CD4-positive, alpha-beta memory T cell (primary cell): ENCODE measurements around the gene CIPC. TPM values are rescaled to one million over a fixed set of nuclear protein-coding genes. Genes with fewer than 3 reads are reported as not detected.
A peak's percentile ranks its signal among the peaks of the same experiment; 100 is the strongest.

ENCODE experiments used
- CTCF ChIA-PET: fragments of 350-600 bp; sonication (Branson Sonifier 250); formaldehyde crosslinking; loops from one replicate; lab custom pipeline; 2021; ENCODE audit warnings: inconsistent platforms; ENCODE audit not compliant: partially characterized antibody; lab: Charles Lee
- POLR2A ChIA-PET: fragments of 350-600 bp; sonication (Branson Sonifier 250); formaldehyde crosslinking; loops from one replicate; lab custom pipeline; 2021; ENCODE audit not compliant: partially characterized antibody; lab: Charles Lee
- DNase-seq, 5 donors: peaks; one replicate each; pipeline versions ENCODE4 v3.0.0 to v3.0.0-alpha.2; 2020 to 2022; ENCODE audit warnings: mixed read lengths in 1 of 5
- H3K27ac ChIP-seq: one replicate; pipeline ENCODE4 v1.7.0; 2013; ENCODE audit warnings: low read depth, low read length
- H3K27me3 ChIP-seq: 2 replicates; pipeline ENCODE4 v1.7.0; 2013; ENCODE audit warnings: mild to moderate bottlenecking, low read length, moderate library complexity; ENCODE audit not compliant: insufficient read depth
- H3K36me3 ChIP-seq: 2 replicates; pipeline ENCODE4 v1.7.0; 2013; ENCODE audit warnings: mild to moderate bottlenecking, low read length, moderate library complexity; ENCODE audit not compliant: insufficient read depth
- H3K4me1 ChIP-seq: 2 replicates; pipeline ENCODE4 v1.7.0; 2013; ENCODE audit warnings: mild to moderate bottlenecking, low read length, moderate library complexity; ENCODE audit not compliant: insufficient read depth
- H3K4me3 ChIP-seq, 2 donors: one replicate each; pipeline ENCODE4 v1.7.0; 2013; ENCODE audit warnings: low read length in 2 of 2, mild to moderate bottlenecking in 1 of 2
- H3K9me3 ChIP-seq, 2 donors: one replicate each; pipeline ENCODE4 v1.7.0; 2013; ENCODE audit warnings: low read length in 2 of 2, control low read depth in 1 of 2; ENCODE audit not compliant: control insufficient read depth in 1 of 2
- H3K27ac Mint-ChIP-seq, 7 donors: one replicate each; pipeline ENCODE4 v1.8.0; 2020 to 2021; ENCODE audit warnings: mixed read lengths in 7 of 7, mild to moderate bottlenecking in 6 of 7, inconsistent platforms in 3 of 7, moderate library complexity in 3 of 7
- H3K27me3 Mint-ChIP-seq, 2 donors: one replicate each; pipeline ENCODE4 v1.8.0; 2020 to 2021; ENCODE audit warnings: mixed read lengths in 2 of 2
- H3K36me3 Mint-ChIP-seq, 2 donors: one replicate each; pipeline ENCODE4 v1.8.0; 2020 to 2021; ENCODE audit warnings: mixed read lengths in 2 of 2, inconsistent platforms in 1 of 2, mild to moderate bottlenecking in 1 of 2
- H3K4me1 Mint-ChIP-seq, 4 donors: one replicate each; pipeline ENCODE4 v1.8.0; 2020 to 2021; ENCODE audit warnings: mixed read lengths in 4 of 4, mild to moderate bottlenecking in 1 of 4
- H3K4me3 Mint-ChIP-seq, 8 donors: one replicate each; pipeline ENCODE4 v1.8.0; 2020 to 2021; ENCODE audit warnings: mixed read lengths in 8 of 8, mild to moderate bottlenecking in 7 of 8, moderate library complexity in 6 of 8, inconsistent platforms in 3 of 8
- H3K9me3 Mint-ChIP-seq, 8 donors: one replicate each; pipeline ENCODE4 v1.8.0; 2020 to 2021; ENCODE audit warnings: mixed read lengths in 8 of 8, mild to moderate bottlenecking in 5 of 8, inconsistent platforms in 3 of 8, moderate library complexity in 1 of 8
- intact Hi-C: fragments of 100-400 bp; cut with micrococcal nuclease; formaldehyde crosslinking; loops from one replicate; pipeline ENCODE4 v1.15.1; 2023
- polyA plus RNA-seq, 2 donors: library from polyadenylated mRNA; unstranded; fragments of 300-500 nt; fragmentation: Illumina TruSeq; gene quantifications; one replicate each; pipeline ENCODE4 v1.2.3, GENCODE V29; 2021
- total RNA-seq, 2 experiments: library from RNA; stranded (reverse); gene quantifications; one replicate each; pipeline ENCODE4 v1.2.3, GENCODE V29; 2021

The CIPC gene
- total and polyA plus RNA-seq, 4 experiments from 2014 or later, result 5.4 to 21.5 (median 12.9) TPM

- intact Hi-C loops, result no loop called here
- H3K9me3 Mint-ChIP-seq, result no peaks in the 10 kb centered on the region
- H3K4me1 Mint-ChIP-seq, result peaks cover 4 to 7% (median 5%) of the 10 kb centered on the region in 4 donors
- ChIA-PET CTCF (interaction anchor here (0.9 to 15.1 kb wide), 4 partner anchors 11 to 229 kb away, joined by 3 to 271 read pairs (median 6); no protein-coding TSS in a partner anchor), POLR2A (interaction anchor here (0.5 kb wide), 1 partner anchor 493 kb away, joined by 3 read pairs; no protein-coding TSS in a partner anchor)
- no peak overlapping the region for H3K4me3 Mint-ChIP-seq
- no peak overlapping the region for H3K4me3 ChIP-seq
- no peak overlapping the region for H3K27ac ChIP-seq
- H3K9me3 ChIP-seq, result no peaks in the 10 kb centered on the region
- no peaks in the 10 kb centered on the region for H3K27me3 Mint-ChIP-seq
- peaks cover 5% of the 10 kb centered on the region for H3K36me3 ChIP-seq
- H3K27ac Mint-ChIP-seq, result no peak overlapping the region
- H3K27me3 ChIP-seq, result no peaks in the 10 kb centered on the region
- DNase-seq, result no peak
- peaks cover 22 to 30% of the 10 kb centered on the region in 2 donors for H3K36me3 Mint-ChIP-seq
- H3K4me1 ChIP-seq, result peaks cover 6% of the 10 kb centered on the region
Observed at GRCh38 chr14:77105145-77105939, 7.3 kb downstream of the CIPC start.

DNA sequence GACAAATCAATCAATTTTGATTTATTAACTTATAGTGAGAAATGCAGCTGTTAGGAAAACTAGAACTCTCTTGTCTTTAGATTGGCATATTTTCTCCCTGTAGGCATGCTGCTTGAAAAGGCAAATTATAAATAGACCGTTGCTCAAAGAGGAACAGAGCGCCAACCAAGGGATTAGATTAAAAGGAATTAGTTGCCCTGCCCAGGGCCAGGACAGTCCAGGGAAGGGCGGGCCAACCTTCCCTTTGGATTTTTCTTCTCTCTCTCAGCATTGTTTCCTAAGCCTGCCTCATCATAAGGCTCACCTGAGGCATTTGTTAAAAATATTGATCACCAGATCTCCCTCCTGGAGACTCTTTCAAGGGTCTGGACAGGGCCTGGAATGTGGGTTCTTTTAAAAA, 8.6 kb downstream of the CIPC start:
- intact Hi-C loops, result no loop called here

DNA sequence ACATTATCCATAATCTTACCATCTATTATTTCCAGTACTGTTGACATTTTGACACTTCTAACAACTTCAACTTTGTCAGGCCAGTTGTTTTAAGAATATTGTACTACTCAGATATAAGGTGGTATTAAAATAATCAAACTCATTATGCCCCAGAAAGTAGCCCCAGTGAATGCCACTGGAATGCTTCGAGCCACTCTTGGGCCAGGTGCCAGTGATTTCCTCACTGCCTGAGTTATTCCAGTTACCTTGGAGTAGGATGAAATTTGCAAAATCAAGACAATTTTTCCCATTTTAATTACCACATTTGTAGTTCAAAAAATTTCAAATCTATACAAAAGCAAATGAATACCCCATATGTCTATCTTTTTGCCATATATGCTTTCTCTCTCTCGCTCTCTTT, 9.2 kb downstream of the CIPC start:
- Histone ChIP-seq H3K36me3 (peaks cover 14% of the 10 kb centered on the region), H3K9me3 (no peaks in the 10 kb centered on the region), H3K4me1 (no peaks in the 10 kb centered on the region), H3K4me3 (no peak overlapping the region), H3K27me3 (no peaks in the 10 kb centered on the region), H3K27ac (no peak overlapping the region)
- H3K9me3 Mint-ChIP-seq, result no peaks in the 10 kb centered on the region
- intact Hi-C loops, result no loop called here
- peaks cover 33 to 44% of the 10 kb centered on the region in 2 donors for H3K36me3 Mint-ChIP-seq
- H3K4me1 Mint-ChIP-seq, result peaks cover 4 to 7% (median 6%) of the 10 kb centered on the region in 4 donors
- H3K4me3 Mint-ChIP-seq, result no peak overlapping the region
- no peak for DNase-seq
- no peak overlapping the region for H3K27ac Mint-ChIP-seq
- ChIA-PET POLR2A (interaction anchor here (1.0 to 1.5 kb wide), 3 partner anchors 9 to 17 kb away, joined by 3 to 5 read pairs (median 4); partner anchors contain the start of gene CIPC), CTCF (interaction anchor here (0.5 to 15.1 kb wide), 2 partner anchors 15 to 23 kb away, joined by 3 to 271 read pairs; no protein-coding TSS in a partner anchor)
- H3K27me3 Mint-ChIP-seq, result no peaks in the 10 kb centered on the region

More for the DNA sequence above, 8.6 kb downstream of the CIPC start:
- Histone ChIP-seq H3K27ac (no peak overlapping the region), H3K4me3 (no peak overlapping the region), H3K9me3 (no peaks in the 10 kb centered on the region), H3K36me3 (peaks cover 10% of the 10 kb centered on the region), H3K27me3 (no peaks in the 10 kb centered on the region), H3K4me1 (no peaks in the 10 kb centered on the region)
- no peak for DNase-seq
- POLR2A ChIA-PET, result interaction anchor here (1.5 kb wide), 1 partner anchor 14 kb away, joined by 4 read pairs; no protein-coding TSS in a partner anchor
- CTCF ChIA-PET, result interaction anchor here (15.1 kb wide), 1 partner anchor 15 kb away, joined by 271 read pairs; no protein-coding TSS in a partner anchor
- no peak overlapping the region for H3K27ac Mint-ChIP-seq
- H3K27me3 Mint-ChIP-seq, result no peaks in the 10 kb centered on the region
- peaks cover 4 to 7% (median 6%) of the 10 kb centered on the region in 4 donors for H3K4me1 Mint-ChIP-seq
- H3K4me3 Mint-ChIP-seq, result no peak overlapping the region
- peaks cover 29 to 40% of the 10 kb centered on the region in 2 donors for H3K36me3 Mint-ChIP-seq
- H3K9me3 Mint-ChIP-seq, result no peaks in the 10 kb centered on the region

- POLR2A ChIA-PET, result interaction anchor here (0.8 to 3.0 kb wide), 4 partner anchors 11 to 212 kb away, joined by 3 to 22 read pairs (median 13); partner anchors contain the start of genes CIPC, GSTZ1 and POMT2
- CTCF ChIA-PET, result interaction anchor here (0.9 to 15.1 kb wide), 13 partner anchors 8 to 234 kb away, joined by 3 to 271 read pairs (median 6); partner anchors contain the start of genes GSTZ1 and POMT2
- peaks cover 20% of the 10 kb centered on the region for H3K36me3 ChIP-seq
- intact Hi-C loops, result loop anchor here (1.0 kb wide), 1 partner anchor 13 kb away; no protein-coding TSS in a partner anchor
- Mint-ChIP-seq H3K36me3 (peaks cover 39 to 51% of the 10 kb centered on the region in 2 donors), H3K4me1 (peaks cover 4 to 7% (median 6%) of the 10 kb centered on the region in 4 donors), H3K4me3 (no peak overlapping the region), H3K27me3 (no peaks in the 10 kb centered on the region), H3K9me3 (no peaks in the 10 kb centered on the region), H3K27ac (peak overlapping the region in 2 of 7 donors; percentile 2 to 24)
- no peaks in the 10 kb centered on the region for H3K4me1 ChIP-seq
- no peak overlapping the region for H3K4me3 ChIP-seq
- H3K27me3 ChIP-seq, result no peaks in the 10 kb centered on the region
- no peak for DNase-seq
- no peak overlapping the region for H3K27ac ChIP-seq
- no peaks in the 10 kb centered on the region for H3K9me3 ChIP-seq
Observed at GRCh38 chr14:77108753-77109152, 10.7 kb downstream of the CIPC start.

GRCh38 chr14:77109656-77110055, 11.6 kb downstream of the CIPC start:
- peaks cover 2 to 7% (median 5%) of the 10 kb centered on the region in 4 donors for H3K4me1 Mint-ChIP-seq
- no peak overlapping the region for H3K4me3 Mint-ChIP-seq
- Histone ChIP-seq H3K4me3 (no peak overlapping the region), H3K9me3 (no peaks in the 10 kb centered on the region), H3K4me1 (no peaks in the 10 kb centered on the region), H3K27me3 (no peaks in the 10 kb centered on the region), H3K36me3 (peaks cover 28% of the 10 kb centered on the region), H3K27ac (no peak overlapping the region)
- intact Hi-C loops, result no loop called here
- CTCF ChIA-PET, result interaction anchor here (0.9 to 15.1 kb wide), 8 partner anchors 9 to 233 kb away, joined by 3 to 271 read pairs (median 7); partner anchors contain the start of genes GSTZ1 and POMT2
- H3K36me3 Mint-ChIP-seq, result peaks cover 44 to 56% of the 10 kb centered on the region in 2 donors
- H3K27me3 Mint-ChIP-seq, result no peaks in the 10 kb centered on the region
- no peak for DNase-seq
- no peaks in the 10 kb centered on the region for H3K9me3 Mint-ChIP-seq
- H3K27ac Mint-ChIP-seq, result no peak overlapping the region
- POLR2A ChIA-PET, result interaction anchor here (0.8 to 3.0 kb wide), 4 partner anchors 11 to 211 kb away, joined by 3 to 22 read pairs (median 13); partner anchors contain the start of genes CIPC, GSTZ1 and POMT2

- no peak for DNase-seq
- H3K27ac Mint-ChIP-seq, result no peak overlapping the region
- ChIA-PET CTCF (interaction anchor here (0.8 to 15.1 kb wide), 5 partner anchors 12 to 302 kb away, joined by 3 to 271 read pairs (median 7); no protein-coding TSS in a partner anchor), POLR2A (interaction anchor here (1.9 to 3.0 kb wide), 3 partner anchors 11 to 14 kb away, joined by 12 to 22 read pairs (median 14); partner anchors contain the start of gene CIPC)
- Histone ChIP-seq H3K36me3 (peaks cover 31% of the 10 kb centered on the region), H3K4me1 (no peaks in the 10 kb centered on the region), H3K27me3 (no peaks in the 10 kb centered on the region), H3K27ac (no peak overlapping the region), H3K4me3 (no peak overlapping the region), H3K9me3 (no peaks in the 10 kb centered on the region)
- intact Hi-C loops, result no loop called here
- H3K9me3 Mint-ChIP-seq, result no peaks in the 10 kb centered on the region
- H3K27me3 Mint-ChIP-seq, result no peaks in the 10 kb centered on the region
- no peak overlapping the region for H3K4me3 Mint-ChIP-seq
- peaks cover 50 to 62% of the 10 kb centered on the region in 2 donors for H3K36me3 Mint-ChIP-seq
- peaks cover 2 to 7% (median 5%) of the 10 kb centered on the region in 4 donors for H3K4me1 Mint-ChIP-seq
Observed at GRCh38 chr14:77110286-77110685, 12.2 kb downstream of the CIPC start.
